Activated gamma-delta T cell treated with anti-CD3 and anti-CD28 coated beads, Interleukin-2, amount 50 U/mL, for 16 hours (primary cell): Measurements from ENCODE around the gene NLRP1.

ENCODE experiments used
- DNase-seq: peaks from one replicate; pipeline ENCODE4 v3.0.0-alpha.2; 2020; ENCODE audit warnings: low read depth

NLRP1 gene

GRCh38 chr17:5516060-5516792, 68.1 kb downstream of the NLRP1 start:
- no peak for DNase-seq

DNA sequence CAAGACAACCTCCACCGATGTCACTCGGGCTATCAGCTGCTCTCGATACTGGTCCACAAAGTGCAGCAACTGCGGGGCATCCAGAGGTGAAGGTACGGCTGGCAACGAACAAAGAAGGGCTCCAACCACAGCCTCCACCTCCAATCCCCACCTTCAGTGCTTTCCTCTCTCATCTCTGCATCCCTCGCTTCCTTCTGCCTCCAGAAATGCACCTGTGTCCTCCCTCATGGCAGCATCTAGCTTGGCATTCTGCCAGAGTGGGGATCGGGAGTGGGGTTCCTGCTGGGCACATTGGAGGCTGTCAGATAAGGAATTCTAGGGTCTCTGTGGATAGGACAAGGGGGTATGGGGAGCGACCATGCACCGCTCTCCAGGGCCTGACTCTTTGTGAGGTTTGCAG, 69.3 kb downstream of the NLRP1 start:
- no peak for DNase-seq

DNA sequence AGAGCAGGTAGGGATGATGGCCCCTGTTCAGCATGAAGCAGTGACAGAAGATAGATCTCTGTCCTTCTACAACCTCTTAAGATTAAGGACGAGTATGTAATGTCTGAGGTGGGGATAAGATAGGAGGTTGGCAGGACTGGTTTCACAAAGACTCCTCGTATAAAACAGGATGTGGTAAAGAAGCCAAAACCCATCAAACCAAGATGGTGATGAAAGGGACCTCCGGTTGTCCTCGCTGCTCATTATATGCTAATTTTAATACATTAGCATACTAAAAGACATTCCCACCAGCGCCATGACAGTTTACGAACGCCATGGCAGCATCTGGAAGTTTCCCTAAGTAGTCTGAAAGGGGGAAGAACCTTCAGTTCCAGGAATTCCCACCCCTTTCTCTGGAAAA, 70.7 kb downstream of the NLRP1 start:
- no peak for DNase-seq

DNA sequence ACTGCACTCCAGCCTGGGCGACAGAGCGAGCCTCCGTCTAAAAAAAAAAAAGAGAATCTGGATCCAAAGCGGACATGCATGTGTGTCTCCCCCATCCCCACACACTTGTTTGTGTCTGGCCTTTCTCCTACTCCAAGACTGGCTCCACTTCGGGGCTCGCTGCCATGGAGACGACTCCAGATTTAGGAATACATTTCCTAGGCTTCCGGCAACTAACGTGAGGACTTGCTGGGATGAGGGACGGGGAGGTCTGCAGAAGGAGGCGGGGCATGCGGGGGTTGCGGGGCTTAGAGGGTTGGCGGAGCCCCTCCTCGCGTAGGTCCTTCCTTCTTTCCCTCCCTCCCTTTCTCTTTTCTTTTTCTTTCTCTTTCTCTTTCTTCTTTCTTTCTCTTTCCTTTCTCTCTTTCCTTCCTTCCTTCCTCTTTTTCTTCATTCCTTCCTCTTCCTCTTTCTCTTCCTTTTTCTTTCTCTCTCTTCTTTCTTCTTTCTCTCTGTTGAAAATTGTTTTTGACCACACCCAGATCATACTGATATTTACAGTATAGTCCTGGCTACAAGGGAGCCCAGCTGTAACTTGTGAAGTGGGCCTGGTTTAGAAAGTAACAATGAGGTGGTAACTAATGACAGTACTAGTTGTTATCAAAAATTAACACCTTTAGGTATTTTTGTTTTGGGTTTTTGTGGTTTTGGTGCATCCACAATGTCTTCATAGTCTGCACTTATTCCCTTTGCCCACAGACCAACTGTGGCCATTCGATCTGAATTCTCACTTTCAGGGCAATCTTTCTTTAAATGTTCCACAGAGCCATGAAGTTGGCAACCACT, 72.7 kb downstream of the NLRP1 start:
- DNase-seq, result no peak

DNA sequence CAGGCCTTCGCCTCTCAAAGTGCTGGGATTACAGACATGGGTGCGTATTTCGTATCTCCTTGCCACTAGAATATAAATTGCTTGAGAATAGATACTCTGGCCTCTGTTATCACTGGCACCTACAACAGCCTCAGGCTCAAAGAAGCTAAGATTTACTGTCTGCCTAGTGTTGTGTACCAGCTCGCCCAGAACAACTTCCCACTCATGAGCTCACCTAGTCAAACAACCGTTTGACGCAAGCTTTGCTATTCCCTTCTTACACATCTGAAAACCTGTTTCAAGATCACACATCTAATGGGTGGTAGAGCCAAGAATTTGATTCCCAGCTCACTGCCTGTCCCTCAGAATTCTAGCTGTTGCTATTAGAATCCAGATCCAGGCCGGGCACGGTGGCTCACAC, 73.5 kb downstream of the NLRP1 start:
- DNase-seq, result no peak

DNA sequence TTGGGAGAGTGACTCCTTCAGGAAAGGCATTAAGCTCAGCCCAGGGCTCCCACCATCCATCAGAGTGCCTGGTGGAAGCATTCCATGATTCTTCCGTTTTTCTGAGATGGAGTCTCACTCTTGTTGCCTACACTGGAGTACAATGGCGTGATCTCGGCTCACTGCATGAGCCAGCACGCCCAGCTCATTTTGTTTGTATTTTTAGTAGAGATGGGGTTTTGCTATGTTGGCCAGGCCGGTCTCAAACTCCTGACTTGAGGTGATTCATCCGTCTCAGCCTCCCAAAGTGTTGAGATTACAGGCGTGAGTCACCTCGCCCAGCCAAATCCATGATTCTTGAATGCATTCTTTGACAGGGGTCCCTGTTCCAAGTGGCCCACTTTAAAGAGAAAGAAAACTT, 74.8 kb downstream of the NLRP1 start:
- DNase-seq, result no peak

- DNase-seq, result no peak
These were observed 75.5 kb downstream of the NLRP1 start for GRCh38 chr17:5508810-5509209.

- no peak for DNase-seq
These were observed 78.0 kb downstream of the NLRP1 start for GRCh38 chr17:5506307-5506706.

GRCh38 chr17:5502552-5502951, 81.8 kb downstream of the NLRP1 start:
- no peak for DNase-seq

GRCh38 chr17:5501685-5502084, 82.6 kb downstream of the NLRP1 start:
- DNase-seq, result no peak

DNA sequence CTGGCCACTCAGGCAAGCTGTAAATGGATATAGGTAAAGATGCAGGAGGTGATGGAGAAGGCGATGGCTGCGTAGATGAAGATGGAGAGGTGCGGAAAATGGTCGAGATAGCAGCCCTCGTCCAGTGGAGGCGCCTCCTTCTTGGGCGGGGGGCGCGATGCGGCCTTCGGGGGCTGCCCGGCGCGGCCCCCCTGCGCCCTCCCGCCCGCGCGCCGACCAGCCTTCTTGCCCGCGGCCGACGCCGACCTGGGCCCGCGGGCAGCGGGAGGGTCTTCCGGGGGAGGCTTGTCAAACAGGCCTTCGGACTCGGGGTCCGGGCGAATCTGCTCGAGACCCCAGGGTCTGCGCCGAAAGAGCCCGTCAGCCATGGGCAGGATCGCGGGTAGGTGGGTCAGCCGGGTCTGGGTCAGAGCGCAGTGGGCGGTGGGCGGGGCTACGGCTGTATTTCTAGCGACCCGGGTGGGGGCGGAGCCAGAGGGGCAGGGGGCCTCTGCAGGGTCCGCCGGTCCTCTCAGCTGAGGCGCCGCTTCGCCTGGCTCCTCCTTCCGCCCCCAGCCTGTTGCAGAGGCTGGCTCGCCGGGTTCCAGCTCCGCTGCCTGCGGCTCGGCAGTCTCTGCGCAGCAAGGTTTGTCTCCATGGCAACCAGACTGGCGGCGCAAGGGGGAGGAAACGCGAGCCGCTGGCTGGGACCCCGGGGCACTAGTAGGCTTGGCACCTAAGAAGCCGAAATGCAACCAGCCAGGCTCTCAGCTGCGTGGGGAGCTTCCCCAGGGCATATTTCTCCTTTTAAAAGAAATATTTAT, 83.5 kb downstream of the NLRP1 start:
- peak; percentile 63 for DNase-seq

DNA sequence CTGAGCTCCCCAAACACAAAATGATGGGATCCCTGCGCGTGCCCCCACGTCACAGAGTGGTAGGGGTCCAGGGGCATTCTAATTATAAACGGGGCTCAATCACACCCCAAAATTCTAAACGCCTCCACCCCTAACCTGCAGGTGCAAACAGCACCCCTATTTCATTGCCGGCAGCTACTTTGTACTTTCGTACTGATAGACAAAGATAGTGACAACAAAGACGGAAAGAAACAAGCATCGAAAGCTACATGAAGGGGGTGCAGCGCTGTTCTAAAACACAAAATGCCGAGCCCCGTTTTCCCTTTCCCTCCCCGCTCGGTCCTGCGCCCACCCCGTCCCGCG, 84.1 kb downstream of the NLRP1 start:
- DNase-seq, result no peak

GRCh38 chr17:5499476-5500231, 84.7 kb downstream of the NLRP1 start:
- no peak for DNase-seq

DNA sequence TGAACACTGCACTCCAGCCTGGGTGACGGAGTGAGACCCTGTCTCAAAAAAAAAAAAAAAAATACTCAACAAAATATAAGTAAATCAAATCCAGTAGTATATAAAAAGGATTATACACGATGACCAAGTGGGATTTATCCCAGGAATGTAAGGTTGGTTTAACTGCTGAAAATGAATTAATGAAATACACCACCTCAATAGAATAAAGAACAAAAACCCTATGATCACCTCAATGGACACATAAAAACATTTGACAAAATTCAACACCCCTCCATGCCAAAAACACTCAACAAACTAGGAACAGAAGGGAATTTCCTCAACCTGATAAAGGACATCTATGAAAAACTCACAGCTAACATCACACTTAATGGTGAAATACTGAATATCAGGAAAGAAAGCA, 91.3 kb downstream of the NLRP1 start:
- DNase-seq, result no peak

- DNase-seq, result no peak
These were observed 95.6 kb downstream of the NLRP1 start for GRCh38 chr17:5488752-5489151.

DNA sequence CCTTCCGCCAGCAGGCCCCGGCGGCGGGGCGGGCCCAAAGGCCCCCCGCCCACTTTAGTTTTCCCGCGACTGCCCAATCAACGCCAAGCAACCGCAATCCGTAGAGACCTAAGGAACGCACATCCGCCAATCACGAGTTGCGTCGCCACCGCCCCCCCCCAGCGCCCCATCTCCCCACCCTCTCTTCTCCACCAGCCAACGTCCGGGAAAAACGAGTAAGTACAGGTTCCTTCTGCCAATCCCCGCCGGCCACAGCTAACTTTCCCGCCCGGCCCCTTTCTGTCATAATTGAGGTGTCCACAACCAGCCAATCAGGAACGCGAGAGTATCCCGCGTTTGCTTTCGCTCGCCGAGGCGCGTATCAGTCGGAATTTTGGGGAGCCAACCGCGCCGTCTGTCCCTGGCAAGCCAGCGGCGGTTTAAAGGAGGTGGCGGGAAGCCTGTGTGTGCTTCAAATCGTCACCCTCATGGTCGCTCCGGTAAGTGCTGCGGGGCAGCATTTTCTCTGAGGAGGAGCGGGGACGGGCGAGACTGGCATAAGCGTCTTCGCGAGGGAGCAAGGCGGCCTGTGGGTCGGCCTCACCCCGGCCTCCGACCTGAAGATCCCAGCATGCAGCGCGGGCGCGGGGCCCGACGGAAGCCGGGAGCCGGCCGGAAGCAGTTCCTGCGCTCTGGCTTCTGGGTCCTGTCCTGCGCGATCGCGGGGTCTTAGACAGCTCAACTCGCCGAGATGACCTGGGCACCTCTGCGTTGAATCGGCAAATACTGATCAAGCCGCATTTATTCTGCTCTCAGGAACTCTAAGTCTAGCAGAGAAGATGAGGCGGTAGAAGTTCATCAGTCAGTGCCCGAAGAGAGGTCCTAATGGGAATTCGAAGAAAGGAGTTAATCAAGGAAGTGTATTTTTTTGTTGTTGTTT, 97.8 kb downstream of the NLRP1 start, which contains the start of gene MIS12:
MIS12 (plus strand) TSS at position 361 of the 919 bp plus-strand sequence. CDS start 2,297 bp downstream, outside the sequence.
- peak; percentile 97 for DNase-seq

- DNase-seq, result no peak
These were observed 98.8 kb downstream of the NLRP1 start, which contains the start of gene DERL2 for GRCh38 chr17:5485270-5486205. TSS of gene DERL2 (minus strand) at chr17:5486178. CDS start at chr17:5486161, 17 bp downstream.

DNA sequence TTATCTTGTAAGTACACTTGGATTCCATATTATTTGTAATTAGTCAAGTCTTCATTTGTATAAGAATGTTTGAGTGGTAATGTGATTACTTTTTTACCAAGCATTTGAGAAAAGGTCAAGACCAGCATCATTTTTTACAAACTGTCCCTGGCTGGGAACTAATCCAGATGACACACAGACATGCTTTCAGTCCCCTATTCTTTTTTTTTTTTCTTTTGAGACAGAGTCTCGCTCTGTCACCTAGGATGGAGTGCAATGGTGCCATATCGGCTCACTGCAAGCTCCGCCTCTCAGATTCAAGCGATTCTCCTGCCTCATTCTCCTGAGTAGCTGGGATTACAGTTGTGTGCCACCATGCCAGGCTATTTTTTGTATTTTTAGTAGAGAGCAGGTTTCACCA, 102.9 kb downstream of the NLRP1 start:
- DNase-seq, result no peak

- DNase-seq, result no peak
These were observed 103.3 kb downstream of the NLRP1 start for GRCh38 chr17:5480962-5481361.

GRCh38 chr17:5478992-5479391, 105.3 kb downstream of the NLRP1 start:
- no peak for DNase-seq
